IPS-20b (cell line): ENCODE results near the gene ST6GAL1.
A peak's percentile ranks its signal among the peaks of the same experiment; 100 is the strongest.
"Not testable (repeated sequence)": the region's sequence is repeated elsewhere in the genome, so short reads cannot be mapped to it uniquely, and the experiment has no call there.

Experiments
- H3K27ac ChIP-seq: one replicate; pipeline ENCODE4 v1.5.1; 2013; ENCODE audit warnings: low read length
- H3K27me3 ChIP-seq: 2 replicates; pipeline ENCODE4 v1.6.1; 2013; ENCODE audit warnings: mild to moderate bottlenecking, low read length, inconsistent platforms; ENCODE audit not compliant: insufficient read depth
- H3K36me3 ChIP-seq: 2 replicates; pipeline ENCODE4 v1.6.1; 2013; ENCODE audit warnings: low read depth, mild to moderate bottlenecking, inconsistent platforms, low read length, moderate library complexity; ENCODE audit not compliant: insufficient read depth
- H3K4me1 ChIP-seq: 2 replicates; pipeline ENCODE4 v1.6.1; 2013; ENCODE audit warnings: mild to moderate bottlenecking, control low read depth, inconsistent platforms, low read length, moderate library complexity; ENCODE audit not compliant: insufficient read depth
- H3K4me3 ChIP-seq: 2 replicates; pipeline ENCODE4 v1.5.1; 2013; ENCODE audit warnings: mild to moderate bottlenecking, low read length, inconsistent platforms
- H3K9ac ChIP-seq: 2 replicates; pipeline ENCODE4 v1.6.1; 2013; ENCODE audit warnings: low read depth, mild to moderate bottlenecking, inconsistent platforms, low read length, moderate library complexity
- H3K9me3 ChIP-seq: 2 replicates; pipeline ENCODE4 v1.6.1; 2013; ENCODE audit warnings: mild to moderate bottlenecking, low read depth, low read length, inconsistent platforms; ENCODE audit not compliant: insufficient read depth

Gene ST6GAL1

DNA sequence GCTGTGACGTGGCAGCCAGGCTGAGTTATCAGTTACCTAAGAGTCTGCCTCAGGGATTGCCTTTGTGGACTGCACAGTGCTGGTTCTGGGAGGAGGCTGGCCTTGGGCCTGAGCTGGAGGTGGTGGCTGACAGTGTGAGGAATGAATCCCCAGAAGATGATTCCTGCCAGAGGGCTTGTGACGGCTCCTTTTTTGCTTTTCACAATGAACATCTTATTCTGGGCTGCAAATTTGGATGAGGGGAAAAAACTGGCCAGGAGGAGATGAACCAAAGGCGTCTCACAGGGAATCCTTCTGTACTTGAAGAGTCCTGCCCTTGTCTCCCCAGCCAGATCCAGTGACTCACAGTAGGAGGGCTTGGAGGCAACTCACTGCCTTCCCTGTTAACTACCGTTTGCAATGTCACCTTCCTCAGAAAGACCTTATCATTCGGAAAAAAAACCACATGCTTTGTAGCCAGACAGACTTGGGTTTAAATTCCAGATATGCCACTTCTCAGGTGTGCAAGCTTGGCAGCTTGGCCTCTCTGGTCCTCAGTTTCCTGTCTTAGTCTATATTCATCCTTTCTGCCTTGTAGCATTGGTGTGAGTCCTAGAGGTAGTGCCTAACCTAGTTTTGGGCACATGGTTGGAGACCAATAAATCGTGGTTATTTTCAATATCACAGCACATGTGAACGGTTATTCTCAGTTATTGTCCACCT is 19.1 kb downstream of the ST6GAL1 start:
- H3K4me1 ChIP-seq: no peaks in the 10 kb centered on the region
- H3K4me3 ChIP-seq: no peak overlapping the region
- no peaks in the 10 kb centered on the region for H3K27me3 ChIP-seq
- peak overlapping the region; percentile 15; the same call in 1 of the 2 replicates for H3K9ac ChIP-seq
- H3K36me3 ChIP-seq: peaks cover 54% of the 10 kb centered on the region
- H3K9me3 ChIP-seq: no peaks in the 10 kb centered on the region; the same call in 1 of the 2 replicates
- H3K27ac ChIP-seq: no peak overlapping the region

DNA sequence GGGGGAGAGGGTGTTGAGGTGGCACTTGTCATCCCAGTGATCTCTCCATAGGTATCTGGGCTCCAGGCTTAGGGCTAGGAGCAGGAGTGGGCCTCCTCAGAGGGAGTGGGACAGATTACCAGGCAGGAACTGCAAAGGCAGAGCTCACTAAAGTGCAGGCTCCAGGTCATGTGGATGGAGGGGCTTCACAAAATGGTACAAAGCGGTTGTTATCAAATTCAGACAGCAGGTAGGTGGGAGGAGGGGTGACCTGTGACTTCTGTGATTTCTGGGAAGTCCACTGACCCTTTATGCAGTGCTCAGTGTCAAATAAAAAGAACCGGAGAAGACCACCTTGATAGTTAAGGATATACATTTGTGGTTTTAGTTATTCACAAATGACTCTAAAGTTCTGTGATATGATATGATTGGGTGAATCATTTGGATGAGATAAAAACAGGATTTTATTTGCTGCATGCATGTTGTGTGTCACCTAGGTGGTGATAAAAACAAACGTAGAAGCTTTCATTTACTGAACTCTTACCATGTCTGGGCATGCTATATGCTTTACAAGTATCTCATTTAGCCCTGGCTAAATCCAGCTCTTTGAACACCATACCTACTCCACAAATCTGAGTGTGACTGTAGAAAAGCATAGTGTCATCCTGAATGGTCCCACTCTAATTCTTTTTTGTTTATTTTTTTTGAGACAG is 20.2 kb downstream of the ST6GAL1 start:
- Histone ChIP-seq H3K27ac (no peak overlapping the region), H3K9ac (no peak overlapping the region), H3K9me3 (no peaks in the 10 kb centered on the region; the same call in 1 of the 2 replicates), H3K36me3 (peaks cover 48% of the 10 kb centered on the region), H3K4me1 (no peaks in the 10 kb centered on the region), H3K4me3 (no peak overlapping the region), H3K27me3 (no peaks in the 10 kb centered on the region)

DNA sequence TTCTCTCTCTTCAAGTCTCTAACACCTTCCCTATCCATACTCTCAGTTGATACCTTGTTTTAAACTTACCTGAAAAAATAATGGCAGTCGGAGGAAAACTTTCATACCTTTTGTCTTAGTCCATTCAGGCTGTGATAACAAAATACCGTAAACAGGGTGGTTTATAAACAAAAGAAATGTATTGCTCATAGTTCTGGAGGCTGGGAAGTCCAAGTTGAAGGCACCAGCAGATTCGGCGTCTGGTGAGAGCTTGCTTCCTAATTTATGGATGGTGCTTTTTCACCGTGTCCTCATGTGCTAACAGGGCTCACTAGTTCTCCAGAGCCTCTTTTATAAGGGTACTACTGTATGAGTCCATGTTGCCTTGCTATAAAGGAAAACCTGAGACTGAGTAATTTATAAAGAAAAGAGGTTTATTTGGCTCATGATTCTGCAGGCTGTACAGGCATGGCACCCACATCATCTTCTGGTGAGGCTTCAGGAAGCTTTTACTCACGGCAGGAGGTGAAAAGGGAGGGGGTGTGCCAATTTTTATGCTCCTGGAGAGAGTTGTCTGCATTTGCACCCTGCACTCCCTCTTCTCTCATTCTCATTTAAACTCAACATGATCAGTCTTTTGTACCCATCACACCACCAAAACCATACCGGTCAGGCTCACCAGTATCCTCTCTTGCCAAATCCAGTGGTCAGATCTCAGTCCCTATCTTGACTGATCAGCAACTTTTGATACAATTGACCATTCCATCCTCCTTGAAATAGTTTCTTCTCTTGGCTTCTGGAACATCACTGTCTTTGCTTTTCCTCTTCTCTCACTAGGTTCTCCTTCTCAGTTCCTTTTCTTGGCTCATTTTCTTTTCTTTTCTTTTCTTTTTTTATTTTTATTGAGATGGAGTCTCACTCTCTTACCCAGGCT is 21.6 kb downstream of the ST6GAL1 start:
- no peak overlapping the region for H3K9ac ChIP-seq
- peaks cover 44% of the 10 kb centered on the region for H3K36me3 ChIP-seq
- no peak overlapping the region for H3K27ac ChIP-seq
- H3K27me3 ChIP-seq: no peaks in the 10 kb centered on the region
- peaks cover 10% of the 10 kb centered on the region; the same call in 1 of the 2 replicates for H3K4me1 ChIP-seq
- H3K4me3 ChIP-seq: no peak overlapping the region
- no peaks in the 10 kb centered on the region; the same call in 1 of the 2 replicates for H3K9me3 ChIP-seq

DNA sequence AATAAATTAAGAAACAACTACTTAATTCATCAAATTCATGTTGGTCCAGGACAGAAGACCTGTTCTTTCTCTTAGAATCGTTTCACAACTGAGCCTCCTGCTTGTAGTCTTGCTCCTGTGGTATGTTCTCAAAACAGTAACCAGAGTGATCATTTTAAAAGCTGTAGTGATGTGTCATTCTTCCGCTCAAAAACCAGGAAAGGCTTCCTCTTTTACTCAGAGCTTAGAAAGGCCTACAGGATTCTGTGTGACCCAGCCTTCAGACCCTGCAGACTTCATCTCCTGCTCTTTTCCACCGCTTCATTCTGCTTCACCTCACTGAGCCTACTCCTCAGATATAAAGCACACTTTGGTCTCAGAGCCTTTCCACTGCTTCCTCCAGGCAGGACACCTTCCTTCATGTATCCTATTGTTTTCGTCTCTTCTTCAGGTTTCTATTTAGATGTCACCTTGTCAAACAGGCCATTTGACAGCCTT is 22.7 kb downstream of the ST6GAL1 start:
- H3K9me3 ChIP-seq: no peaks in the 10 kb centered on the region; the same call in 1 of the 2 replicates
- H3K27me3 ChIP-seq: no peaks in the 10 kb centered on the region
- H3K36me3 ChIP-seq: peaks cover 38% of the 10 kb centered on the region
- H3K4me3 ChIP-seq: no peak overlapping the region
- H3K9ac ChIP-seq: no peak overlapping the region
- H3K27ac ChIP-seq: no peak overlapping the region
- peaks cover 10% of the 10 kb centered on the region; the same call in 1 of the 2 replicates for H3K4me1 ChIP-seq

DNA sequence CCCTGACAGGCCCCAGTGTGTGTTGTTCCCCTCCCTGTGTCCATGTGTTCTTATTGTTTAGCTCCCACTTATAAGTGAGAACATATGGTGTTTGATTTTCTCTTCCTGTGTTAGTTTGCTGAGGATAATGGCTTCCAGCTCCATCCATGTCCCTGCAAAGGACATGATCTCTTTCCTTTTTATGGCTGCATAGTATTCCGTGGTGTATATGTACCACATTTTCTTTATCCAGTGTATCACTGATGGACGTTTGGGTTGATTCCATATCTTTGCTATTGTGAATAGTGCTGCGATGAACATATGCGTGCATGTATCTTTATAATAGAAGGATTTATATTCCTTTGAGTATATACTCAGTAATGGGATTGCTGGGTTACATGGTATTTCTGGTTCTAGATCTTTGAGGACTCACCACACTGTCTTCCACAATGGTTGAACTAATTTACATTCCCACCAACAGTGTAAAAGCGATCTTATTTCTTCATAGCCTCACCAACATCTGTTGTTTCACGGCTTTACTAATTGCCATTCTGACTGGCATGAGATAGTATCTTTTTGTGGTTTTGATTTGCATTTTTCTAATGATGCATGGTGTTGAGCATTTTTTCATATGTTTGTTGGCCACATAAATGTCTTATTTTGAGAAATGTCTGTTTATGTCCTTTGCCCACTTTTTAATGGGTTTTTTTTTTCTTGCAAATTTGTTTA is 23.8 kb downstream of the ST6GAL1 start:
- Histone ChIP-seq H3K4me1 (peaks cover 10% of the 10 kb centered on the region; the same call in 1 of the 2 replicates), H3K36me3 (peaks cover 29% of the 10 kb centered on the region)
- H3K27me3 ChIP-seq, H3K9ac ChIP-seq, H3K4me3 ChIP-seq, H3K27ac ChIP-seq, H3K9me3 ChIP-seq: not testable (repeated sequence)

DNA sequence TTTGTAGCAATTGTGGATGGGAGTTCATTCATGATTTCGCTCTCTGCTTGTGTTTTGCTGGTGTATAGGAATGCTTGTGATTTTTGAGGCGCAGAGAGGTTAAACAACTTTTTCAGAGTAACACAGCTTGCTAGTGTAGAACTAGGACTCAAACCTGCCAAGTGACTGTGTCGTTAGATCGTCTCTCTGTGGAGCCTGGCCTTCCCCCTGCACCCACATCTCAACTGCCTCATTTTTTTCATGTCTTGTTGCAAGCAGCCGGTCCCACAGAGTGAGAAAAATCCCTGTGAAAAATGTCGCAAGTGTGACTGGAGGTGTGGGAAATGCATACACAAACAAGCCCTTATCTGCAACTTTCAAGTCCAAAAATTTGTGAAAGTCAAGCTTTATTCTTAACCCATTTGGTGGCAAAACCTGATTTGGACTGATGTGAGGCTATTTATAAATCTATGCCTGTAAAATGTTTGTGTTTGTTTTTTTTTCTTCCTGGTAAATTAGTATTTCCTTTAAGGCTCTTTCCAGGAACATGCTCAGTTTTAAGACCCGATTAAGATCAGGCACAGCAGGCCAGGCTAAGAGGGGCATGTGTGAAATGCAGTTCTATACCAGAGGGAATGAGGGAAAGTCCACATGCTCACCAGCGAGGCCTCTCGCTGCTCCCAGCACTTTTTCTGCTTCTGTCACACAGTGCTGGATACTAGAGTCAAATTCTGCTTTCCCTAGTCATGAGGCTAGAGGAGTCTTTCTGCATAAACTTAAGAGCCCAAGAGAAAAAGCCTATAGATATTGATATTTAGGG is 25.8 kb downstream of the ST6GAL1 start:
- no peak overlapping the region for H3K4me3 ChIP-seq
- H3K36me3 ChIP-seq: peaks cover 16% of the 10 kb centered on the region; the same call in 1 of the 2 replicates
- H3K4me1 ChIP-seq: peaks cover 10% of the 10 kb centered on the region; the same call in 1 of the 2 replicates
- H3K9ac ChIP-seq: peak overlapping the region; percentile 35; the same call in 1 of the 2 replicates
- H3K27ac ChIP-seq: peak overlapping the region; percentile 35
- H3K27me3 ChIP-seq: no peaks in the 10 kb centered on the region
- H3K9me3 ChIP-seq: no peaks in the 10 kb centered on the region; the same call in 1 of the 2 replicates

DNA sequence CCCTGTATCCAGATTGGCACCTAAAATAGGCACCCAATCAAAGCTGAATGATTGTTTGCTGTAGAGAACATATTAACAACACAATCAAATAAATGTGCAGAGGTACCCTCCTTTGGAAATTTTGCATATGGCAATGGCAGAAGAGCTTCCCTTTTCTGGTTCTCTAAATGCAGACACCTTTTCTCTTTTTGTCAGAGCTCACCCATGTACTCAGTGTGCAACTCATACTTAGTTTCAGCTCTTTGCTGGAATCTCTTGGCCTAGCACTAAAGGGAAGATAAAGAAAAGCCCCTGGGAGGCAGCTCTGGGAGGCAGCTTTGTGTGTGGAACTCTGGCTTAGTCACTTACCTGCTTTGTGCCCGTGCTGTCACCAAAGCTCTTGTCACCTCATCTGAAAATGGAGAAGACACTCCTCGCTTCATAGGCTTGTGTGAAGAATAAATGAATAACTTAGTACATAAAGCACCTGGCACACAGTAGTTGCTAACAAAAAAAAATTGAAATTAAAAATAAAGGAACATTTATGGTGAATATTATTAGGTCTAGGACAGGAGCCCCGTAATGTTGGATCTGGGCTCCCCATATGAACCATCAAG is 28.8 kb downstream of the ST6GAL1 start:
- H3K36me3 ChIP-seq: no peaks in the 10 kb centered on the region
- H3K27me3 ChIP-seq: no peaks in the 10 kb centered on the region
- H3K4me1 ChIP-seq: peaks cover 34% of the 10 kb centered on the region
- H3K9me3 ChIP-seq: no peaks in the 10 kb centered on the region
- H3K27ac ChIP-seq: no peak overlapping the region
- no peak overlapping the region for H3K9ac ChIP-seq
- no peak overlapping the region for H3K4me3 ChIP-seq

DNA sequence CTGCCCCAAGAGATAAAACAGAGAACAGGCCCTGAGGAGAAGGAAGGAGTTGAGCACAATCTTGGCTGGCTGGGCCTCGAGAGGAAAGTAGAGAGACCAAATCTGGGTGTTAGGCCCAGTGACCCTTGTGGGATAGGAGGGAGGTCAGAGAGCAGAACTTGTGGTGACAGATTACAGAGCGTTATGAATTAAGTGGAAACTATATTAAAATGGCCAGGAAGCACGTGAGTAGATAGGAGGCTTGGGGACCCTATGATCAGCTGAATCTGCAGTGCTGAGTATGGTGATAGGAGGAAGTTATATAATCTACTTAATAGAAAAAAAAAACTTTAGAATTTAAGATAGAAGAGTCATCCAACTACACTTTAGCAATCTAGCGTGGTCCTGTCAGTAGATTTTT is 30.0 kb downstream of the ST6GAL1 start:
- H3K27me3 ChIP-seq: no peaks in the 10 kb centered on the region
- peaks cover 46% of the 10 kb centered on the region for H3K4me1 ChIP-seq
- H3K9ac ChIP-seq: no peak overlapping the region
- H3K36me3 ChIP-seq: no peaks in the 10 kb centered on the region; the same call in 1 of the 2 replicates
- no peaks in the 10 kb centered on the region for H3K9me3 ChIP-seq
- no peak overlapping the region for H3K4me3 ChIP-seq
- no peak overlapping the region for H3K27ac ChIP-seq

DNA sequence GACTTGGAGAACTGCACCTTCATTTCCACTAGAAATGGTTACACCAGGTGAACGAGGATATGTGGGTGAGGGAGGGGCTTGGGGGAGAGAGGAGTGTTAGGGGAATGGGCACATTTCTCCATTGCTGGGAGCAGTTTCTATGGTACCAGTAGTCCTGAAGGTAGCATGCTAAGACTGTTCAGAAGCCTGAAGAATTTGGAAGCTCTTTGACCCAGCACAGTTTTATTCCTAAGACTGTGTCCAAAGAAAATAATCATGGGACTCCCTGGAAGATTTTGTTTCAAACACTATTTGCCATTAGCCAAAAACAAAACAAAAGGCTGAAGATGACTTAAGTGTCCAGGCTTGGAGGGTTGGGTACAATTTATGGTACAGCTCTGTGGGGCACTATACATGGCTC is 32.1 kb downstream of the ST6GAL1 start:
- Histone ChIP-seq H3K27me3 (no peaks in the 10 kb centered on the region), H3K4me3 (no peak overlapping the region), H3K9me3 (no peaks in the 10 kb centered on the region), H3K9ac (no peak overlapping the region), H3K27ac (no peak overlapping the region), H3K4me1 (peaks cover 46% of the 10 kb centered on the region), H3K36me3 (peaks cover 14% of the 10 kb centered on the region)

DNA sequence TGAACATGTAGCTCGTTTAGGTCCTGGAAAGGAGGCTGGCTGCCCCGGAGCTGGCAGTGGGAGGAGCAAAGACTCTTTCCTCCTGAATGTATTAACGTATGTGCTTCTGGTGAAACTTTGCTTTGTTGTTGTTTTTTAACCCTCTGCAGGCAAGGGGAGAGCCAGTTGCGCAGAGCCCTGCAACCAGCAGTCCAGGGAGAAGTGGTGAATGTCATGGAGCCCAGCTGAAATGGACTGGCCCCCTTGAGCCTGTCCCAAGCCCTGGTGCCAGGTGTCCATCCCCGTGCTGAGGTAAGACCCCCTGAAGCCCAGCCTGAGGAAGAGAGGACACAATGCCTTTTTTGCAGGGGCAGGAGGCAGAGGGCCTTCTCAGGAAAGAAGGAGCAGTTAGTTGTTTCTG is 33.3 kb downstream of the ST6GAL1 start:
- peak overlapping the region; percentile 76; the same call in 1 of the 2 replicates for H3K9ac ChIP-seq
- peak overlapping the region; percentile 28; the same call in 1 of the 2 replicates for H3K4me3 ChIP-seq
- no peaks in the 10 kb centered on the region for H3K9me3 ChIP-seq
- H3K27ac ChIP-seq: peak overlapping the region; percentile 77
- no peaks in the 10 kb centered on the region for H3K27me3 ChIP-seq
- H3K36me3 ChIP-seq: peaks cover 25% of the 10 kb centered on the region
- peaks cover 46% of the 10 kb centered on the region for H3K4me1 ChIP-seq
